HG02970 (cell line): Measurements from ENCODE around the gene PDCD4.

Experiments
- ATAC-seq: cut with Tn5 transposase; IDR thresholded peaks from one replicate; pipeline ENCODE4 v1.9.1; 2021; ENCODE audit warnings: mild to moderate bottlenecking, moderate library complexity, moderate number of reproducible peaks; ENCODE audit not compliant: unreplicated experiment, low FRiP score

Gene PDCD4

GRCh38 chr10:110871298-110872084, at the start of gene PDCD4:
Gene PDCD4, plus strand, starts transcription at chr10:110871928. Its CDS starts 4,100 bp downstream, at chr10:110876028.
- ATAC-seq, result peak; percentile 68

GRCh38 chr10:110822035-110822711, 49.6 kb upstream of the PDCD4 start:
- ATAC-seq, result no peak

DNA sequence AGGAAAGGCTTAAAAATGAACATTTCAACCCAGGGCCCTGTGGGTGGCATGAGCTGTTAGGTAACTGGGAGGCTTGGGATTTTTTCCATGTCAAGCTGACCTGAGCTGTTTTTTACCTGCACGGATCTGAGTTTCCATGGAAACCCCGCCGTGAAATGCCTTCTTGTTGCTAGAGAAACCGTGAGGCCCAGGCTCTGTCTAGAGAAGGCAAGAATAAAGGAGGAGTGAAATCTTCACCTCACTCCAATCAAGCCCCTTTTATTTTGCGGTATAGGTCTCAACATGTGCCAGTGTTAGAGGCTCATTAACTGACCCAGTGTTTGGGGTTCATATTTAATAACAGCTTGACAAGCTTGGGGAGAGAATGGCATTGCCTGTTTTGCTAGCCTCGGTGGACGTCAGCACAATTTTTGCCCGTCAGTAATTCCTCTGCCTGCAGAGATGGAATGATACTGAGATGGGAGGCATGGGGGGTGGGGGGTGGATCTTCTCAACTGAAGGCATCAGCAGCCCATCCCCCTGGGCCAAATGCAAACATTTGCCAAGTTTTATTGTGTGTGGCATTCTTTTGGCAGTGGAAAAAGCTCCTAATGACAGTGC, 48.9 kb upstream of the PDCD4 start:
- ATAC-seq, result no peak

DNA sequence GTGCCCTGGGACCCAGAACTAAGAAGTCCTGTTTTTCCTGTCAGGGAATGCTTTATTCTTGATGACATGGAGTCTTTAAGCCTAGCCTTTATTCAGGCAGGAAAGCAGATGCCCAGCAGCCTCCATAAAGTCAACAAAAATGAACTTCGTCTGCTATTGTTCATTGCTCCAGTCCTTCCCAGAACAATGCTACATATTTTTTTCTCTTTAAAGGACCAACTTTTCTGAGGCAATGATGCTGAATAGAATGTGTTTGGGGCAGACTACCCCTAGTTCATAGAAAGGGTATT, 47.6 kb upstream of the PDCD4 start:
- no peak for ATAC-seq

DNA sequence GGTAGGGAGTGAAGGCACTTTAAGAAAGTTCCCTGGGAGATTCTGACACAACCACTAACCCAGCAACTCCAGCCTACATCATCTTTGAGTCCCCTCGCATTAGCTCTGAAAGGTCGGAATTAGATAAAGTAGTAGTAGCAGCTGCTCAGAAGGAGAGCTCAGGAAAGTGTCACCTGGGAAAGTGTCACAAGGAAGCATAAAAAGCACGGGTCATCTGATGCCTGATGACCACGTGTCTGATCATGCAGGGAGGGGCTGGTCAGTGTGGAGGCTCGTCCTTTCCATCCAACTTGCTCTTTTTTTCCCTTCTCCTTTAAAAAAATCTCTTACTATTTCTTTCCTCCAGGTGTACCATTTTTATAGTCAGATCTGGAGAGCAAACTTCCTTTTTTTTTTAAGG, 47.1 kb upstream of the PDCD4 start:
- no peak for ATAC-seq

GRCh38 chr10:110825508-110825907, 46.2 kb upstream of the PDCD4 start:
- no peak for ATAC-seq

DNA sequence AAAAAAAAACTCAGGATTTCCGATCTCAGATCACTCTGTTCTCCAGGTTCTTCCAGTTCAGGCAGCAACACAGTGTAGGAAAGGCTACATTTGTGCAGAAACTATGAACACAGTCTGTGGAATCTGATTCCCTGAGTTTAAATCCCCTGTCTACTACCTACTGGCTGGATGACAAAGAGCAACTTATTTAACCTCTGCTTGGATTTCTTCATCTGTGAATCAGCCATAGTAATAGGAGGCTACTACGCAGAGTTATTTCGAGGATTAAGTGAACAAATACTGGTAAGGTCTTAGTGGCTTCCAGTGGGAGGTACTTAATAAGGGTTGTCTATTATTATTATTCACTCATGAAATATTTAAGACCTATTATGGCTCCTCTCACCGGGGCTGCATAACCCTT, 44.3 kb upstream of the PDCD4 start:
- ATAC-seq, result no peak

- ATAC-seq, result no peak
Observed at GRCh38 chr10:110827875-110828274, 43.9 kb upstream of the PDCD4 start.

DNA sequence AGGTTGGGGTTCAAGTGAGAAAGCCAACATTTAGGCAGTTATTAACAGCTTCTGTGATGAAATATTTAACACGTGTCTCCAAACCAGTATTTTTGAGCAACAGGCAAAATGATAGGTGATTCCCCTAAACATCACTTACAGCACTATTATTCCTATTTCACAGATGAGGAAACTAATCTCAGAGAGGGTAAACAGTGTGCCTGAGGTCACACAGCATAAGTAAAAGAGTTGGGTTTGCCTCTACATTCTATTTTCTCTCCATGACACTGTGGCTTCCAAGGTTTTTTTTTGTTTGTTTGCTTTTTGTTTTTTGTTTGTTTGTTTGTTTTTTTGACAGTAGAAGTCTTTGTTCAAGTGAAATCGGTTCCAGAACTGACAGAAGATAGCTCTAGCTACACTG, 43.2 kb upstream of the PDCD4 start:
- no peak for ATAC-seq

GRCh38 chr10:110829721-110830410, 41.9 kb upstream of the PDCD4 start:
- no peak for ATAC-seq

DNA sequence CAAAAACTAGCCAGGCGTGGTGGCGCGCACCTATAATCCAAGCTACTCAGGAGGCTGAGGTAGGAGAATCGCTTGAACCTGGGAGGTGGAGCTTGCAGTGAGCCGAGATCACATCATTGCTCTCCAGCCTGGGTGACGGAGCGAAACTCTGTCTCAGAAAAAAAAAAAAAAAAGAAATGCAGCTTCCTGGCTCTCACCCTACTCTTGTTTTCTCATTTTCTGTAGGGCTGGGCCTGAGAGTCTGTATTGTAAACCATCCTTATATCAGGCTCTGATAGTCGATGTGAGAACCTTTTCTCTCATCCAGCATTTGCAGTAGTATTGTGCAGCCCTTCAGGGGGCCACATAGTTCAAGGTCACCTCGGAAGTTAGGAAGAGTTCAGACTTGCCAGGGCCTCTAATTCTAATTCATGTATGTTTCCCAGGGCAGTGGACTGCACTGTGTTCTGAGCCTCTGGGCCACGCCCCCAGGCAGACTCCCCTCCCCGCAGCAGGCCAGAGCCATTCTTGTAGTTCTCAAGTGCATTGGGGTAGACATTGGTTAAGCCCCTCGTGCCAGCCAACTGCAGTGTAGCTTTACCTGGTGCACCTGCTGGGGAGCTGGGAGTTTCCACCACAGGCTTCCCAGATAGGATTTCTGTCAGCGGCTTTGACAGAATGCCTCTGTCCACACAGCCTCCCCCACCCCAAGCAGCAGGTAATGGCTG, 38.3 kb upstream of the PDCD4 start:
- ATAC-seq, result no peak

GRCh38 chr10:110833941-110834628, 37.6 kb upstream of the PDCD4 start:
- no peak for ATAC-seq

DNA sequence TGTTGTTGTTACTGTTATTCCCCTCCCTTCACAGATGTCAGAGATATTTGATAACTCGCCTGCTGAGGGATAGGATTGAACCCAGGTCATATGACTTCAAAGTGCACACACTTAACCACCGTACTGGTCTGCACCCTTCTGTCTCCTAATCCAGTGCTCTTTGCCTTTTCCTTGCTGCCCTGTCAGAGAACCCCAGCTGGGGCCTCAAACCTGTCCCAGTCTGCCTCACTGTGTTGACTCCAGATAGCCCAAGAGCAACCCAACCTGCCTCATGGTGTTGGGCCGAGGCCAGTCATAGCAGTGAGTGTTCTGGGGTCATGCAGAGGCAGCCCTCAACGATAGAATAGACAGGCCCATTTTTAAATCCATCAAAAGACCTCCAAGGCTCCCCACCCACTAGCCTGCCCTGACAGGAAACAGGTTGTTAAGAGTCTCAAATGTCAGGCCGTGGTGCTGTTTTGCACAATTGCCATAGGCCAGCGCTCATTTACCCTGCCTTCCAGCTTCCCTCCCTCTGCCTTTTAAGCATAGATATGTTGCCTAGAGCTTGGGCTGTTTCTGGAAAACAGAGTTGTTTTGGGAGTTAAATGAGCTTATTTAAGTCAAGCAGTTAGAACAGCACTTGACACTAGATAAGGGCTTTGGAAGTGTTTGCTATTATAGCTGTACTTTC, 37.0 kb upstream of the PDCD4 start:
- no peak for ATAC-seq

GRCh38 chr10:110835841-110836240, 35.9 kb upstream of the PDCD4 start:
- no peak for ATAC-seq

DNA sequence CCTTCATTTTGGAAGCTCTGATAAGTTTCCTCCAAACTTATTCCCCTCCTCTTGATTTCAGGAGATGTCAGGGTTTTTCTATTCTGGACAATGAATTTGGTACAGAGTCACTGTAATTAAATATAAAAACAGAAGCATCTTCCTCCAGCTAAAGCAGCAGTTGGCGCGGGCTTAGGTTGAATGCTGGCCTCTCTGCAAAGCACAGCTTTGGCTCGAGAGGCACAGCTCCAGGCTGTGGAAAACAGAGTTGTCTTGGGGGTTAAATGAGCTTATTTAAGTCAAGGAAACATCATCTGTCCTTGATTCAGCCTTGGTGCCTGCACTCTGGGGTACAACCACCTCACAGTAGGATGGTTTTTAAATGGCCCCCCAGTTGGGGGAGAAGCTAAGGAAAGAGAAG, 35.0 kb upstream of the PDCD4 start:
- ATAC-seq, result no peak

- ATAC-seq, result no peak
Observed at GRCh38 chr10:110837418-110838171, 34.1 kb upstream of the PDCD4 start.

DNA sequence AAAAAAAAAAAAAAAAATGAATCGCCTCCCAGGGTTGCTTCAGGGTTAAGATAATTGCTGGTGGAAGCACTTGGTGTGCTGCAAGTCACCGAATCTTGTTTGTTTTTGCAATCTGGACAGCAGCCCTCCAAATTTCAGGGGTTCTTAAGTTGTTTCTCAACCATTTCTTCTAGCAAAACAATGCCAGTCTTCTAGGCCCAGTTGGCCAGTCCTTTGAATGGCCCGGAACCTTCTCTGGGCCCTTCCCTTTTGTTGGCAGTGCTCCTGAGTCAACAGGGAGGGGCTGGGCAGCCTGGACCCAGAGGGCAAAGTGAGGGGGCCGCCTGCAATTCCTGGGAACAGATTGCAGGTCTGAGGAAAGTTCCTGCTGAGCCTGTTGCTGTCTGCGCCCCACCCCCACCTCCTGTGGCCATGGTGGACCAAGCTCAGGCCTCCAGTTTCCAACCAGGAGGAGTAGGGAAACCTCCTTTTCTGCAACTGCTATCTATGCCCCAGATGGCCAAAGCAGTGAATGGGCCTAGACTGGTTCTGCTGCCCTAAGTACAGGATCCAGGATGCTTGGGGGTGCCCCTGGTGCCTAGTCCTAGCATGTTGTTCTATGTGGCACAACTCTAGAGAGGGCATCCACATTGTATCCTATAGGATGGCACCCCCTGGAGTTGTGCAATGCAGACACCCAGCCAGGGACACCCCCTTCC, 31.4 kb upstream of the PDCD4 start:
- ATAC-seq, result no peak

DNA sequence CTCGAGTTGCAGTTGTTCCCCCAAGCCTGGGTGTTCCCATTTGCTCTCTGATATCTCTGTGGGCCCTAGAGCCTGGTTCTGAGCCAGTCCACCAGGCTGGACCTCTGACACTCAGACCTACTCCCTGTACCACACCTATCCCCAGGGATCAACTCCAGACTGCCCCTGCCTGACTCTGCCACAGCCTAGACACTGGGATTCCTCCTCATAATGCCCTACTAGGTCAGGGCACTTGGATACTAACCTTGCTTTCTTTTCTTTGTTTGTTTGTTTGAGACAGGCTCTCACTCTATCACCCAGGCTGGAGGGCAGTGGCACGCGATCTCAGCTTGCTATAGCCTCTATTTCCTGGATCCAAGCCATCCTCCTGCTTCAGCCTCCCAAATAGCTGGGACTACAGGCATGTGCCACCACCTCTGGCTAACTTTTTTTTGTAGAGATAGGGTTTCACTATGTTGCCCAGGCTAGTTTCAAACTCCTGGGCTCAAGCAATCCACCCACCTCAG, 30.8 kb upstream of the PDCD4 start:
- ATAC-seq, result no peak
